ENCODE data around the gene NUP210L.

- no peak for TF ChIP-seq POLR2AphosphoS5 (IDR thresholded peaks at IDR 0.05; ENCODE audit: borderline replicate concordance, low read depth, low read length)
- no peak for TF ChIP-seq FOXP2 (optimal IDR thresholded peaks at IDR 0.05; ENCODE audit: control extremely low read depth, extremely low read length, insufficient read depth)
These were observed 2.8 kb upstream of the NUP210L start for GRCh38 chr1:154157520-154158306.

Data from SK-N-MC (cell line).